ENCODE results near the gene SHISAL1.

DNA sequence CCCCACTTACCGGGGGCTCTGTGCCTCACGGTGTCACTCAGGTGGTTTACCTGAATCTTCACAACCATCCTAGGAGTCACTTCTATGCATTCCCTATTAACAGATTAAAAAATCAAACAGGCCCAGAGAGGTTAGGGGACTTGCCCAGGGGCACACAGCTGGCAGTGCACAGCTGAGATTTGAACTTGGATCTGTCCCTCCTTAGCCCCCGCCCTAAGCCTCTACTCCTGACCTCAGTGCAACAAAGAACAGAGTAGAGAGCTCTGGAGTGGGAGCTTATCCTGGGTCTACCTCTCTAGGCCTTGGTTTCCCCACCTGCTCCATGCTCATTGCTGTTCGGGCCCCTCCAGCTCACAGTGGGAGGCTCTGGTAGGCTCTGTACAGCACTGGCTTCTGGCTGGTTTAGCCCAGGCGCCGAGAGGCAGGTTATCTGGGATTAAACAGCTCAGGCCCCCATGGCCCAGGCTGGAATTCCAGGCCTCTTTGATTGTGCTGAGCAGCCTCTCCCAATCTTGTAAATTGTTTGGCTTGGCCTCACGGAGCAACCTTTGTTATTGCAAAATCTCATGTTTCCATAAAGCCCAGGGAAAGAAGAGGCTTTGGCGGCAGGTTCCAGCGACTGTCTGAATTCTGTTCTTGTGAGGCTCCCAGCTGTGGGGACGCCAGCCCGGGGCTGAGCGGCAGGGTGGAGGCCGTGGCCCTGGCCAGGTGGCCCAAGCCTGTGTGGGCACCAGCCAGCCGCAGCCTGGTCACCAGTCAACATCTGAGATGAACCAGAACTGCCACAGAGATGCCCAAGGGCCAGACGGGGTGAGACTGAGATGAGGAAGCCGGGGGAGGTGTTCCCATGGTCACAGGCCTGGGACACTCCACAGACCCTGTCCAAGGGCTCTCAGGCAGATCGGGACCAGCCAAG is 28.9 kb upstream of the SHISAL1 start:
- TF ChIP-seq, protein P1, sequence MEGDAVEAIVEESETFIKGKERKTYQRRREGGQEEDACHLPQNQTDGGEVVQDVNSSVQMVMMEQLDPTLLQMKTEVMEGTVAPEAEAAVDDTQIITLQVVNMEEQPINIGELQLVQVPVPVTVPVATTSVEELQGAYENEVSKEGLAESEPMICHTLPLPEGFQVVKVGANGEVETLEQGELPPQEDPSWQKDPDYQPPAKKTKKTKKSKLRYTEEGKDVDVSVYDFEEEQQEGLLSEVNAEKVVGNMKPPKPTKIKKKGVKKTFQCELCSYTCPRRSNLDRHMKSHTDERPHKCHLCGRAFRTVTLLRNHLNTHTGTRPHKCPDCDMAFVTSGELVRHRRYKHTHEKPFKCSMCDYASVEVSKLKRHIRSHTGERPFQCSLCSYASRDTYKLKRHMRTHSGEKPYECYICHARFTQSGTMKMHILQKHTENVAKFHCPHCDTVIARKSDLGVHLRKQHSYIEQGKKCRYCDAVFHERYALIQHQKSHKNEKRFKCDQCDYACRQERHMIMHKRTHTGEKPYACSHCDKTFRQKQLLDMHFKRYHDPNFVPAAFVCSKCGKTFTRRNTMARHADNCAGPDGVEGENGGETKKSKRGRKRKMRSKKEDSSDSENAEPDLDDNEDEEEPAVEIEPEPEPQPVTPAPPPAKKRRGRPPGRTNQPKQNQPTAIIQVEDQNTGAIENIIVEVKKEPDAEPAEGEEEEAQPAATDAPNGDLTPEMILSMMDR (IDR thresholded peaks at IDR 0.05) = no peak
- no peak for TF ChIP-seq POLR2A (IDR thresholded peaks at IDR 0.05)
